HUES64 (cell line): ENCODE data around the gene NFIB.

ENCODE experiments used
- H3K27ac ChIP-seq: 2 replicates; pipeline ENCODE4 v1.7.0; 2013; ENCODE audit warnings: low read depth, low read length, inconsistent platforms
- H3K27me3 ChIP-seq: 2 replicates; pipeline ENCODE4 v1.6.1; 2013; ENCODE audit warnings: mild to moderate bottlenecking, low read length; ENCODE audit not compliant: insufficient read depth
- H3K36me3 ChIP-seq: 2 replicates; pipeline ENCODE4 v1.6.1; 2013; ENCODE audit warnings: mild to moderate bottlenecking, low read length; ENCODE audit not compliant: insufficient read depth
- H3K4me1 ChIP-seq: 2 replicates; pipeline ENCODE4 v1.6.1; 2013; ENCODE audit warnings: mild to moderate bottlenecking, low read length, moderate library complexity; ENCODE audit not compliant: insufficient read depth
- H3K4me3 ChIP-seq: 2 replicates; pipeline ENCODE4 v1.5.1; 2013; ENCODE audit warnings: mild to moderate bottlenecking, low read length, moderate library complexity
- H3K9ac ChIP-seq: 2 replicates; pipeline ENCODE4 v1.6.1; 2013; ENCODE audit warnings: mild to moderate bottlenecking, low read depth, low read length
- H3K9me3 ChIP-seq: 2 replicates; pipeline ENCODE4 v1.6.1; 2013; ENCODE audit warnings: low read depth, low read length; ENCODE audit not compliant: insufficient read depth
- WGBS: fragments of 150-250, 120-280 bp; methylation state at CpG from one replicate; pipeline ENCODE4 v1.1.7; 2013; ENCODE audit warnings: missing lambda C conversion rate; 5-methylcytosine and 5-hydroxymethylcytosine counted together

NFIB gene

GRCh38 chr9:14089051-14089803 lies 224.7 kb downstream of the NFIB start:
- H3K4me3 ChIP-seq, result no peak overlapping the region
- peaks cover 19% of the 10 kb centered on the region for H3K4me1 ChIP-seq
- H3K36me3 ChIP-seq, result no peaks in the 10 kb centered on the region
- no peak overlapping the region for H3K27ac ChIP-seq
- 92% methylated on average over 2 of the region's 4 CpGs for WGBS
- H3K27me3 ChIP-seq, result no peaks in the 10 kb centered on the region
- H3K9ac ChIP-seq, result no peak overlapping the region
- no peaks in the 10 kb centered on the region for H3K9me3 ChIP-seq

- Histone ChIP-seq H3K4me3 (no peak overlapping the region), H3K27me3 (no peaks in the 10 kb centered on the region), H3K9ac (no peak overlapping the region), H3K27ac (no peak overlapping the region), H3K36me3 (no peaks in the 10 kb centered on the region), H3K9me3 (no peaks in the 10 kb centered on the region), H3K4me1 (peaks cover 19% of the 10 kb centered on the region)
- 88% methylated on average over 6 of the region's 7 CpGs for WGBS
These were observed 226.4 kb downstream of the NFIB start for GRCh38 chr9:14087576-14087975.

GRCh38 chr9:14086495-14086894 lies 227.4 kb downstream of the NFIB start:
- Histone ChIP-seq H3K36me3 (no peaks in the 10 kb centered on the region), H3K27me3 (no peaks in the 10 kb centered on the region), H3K4me1 (peaks cover 19% of the 10 kb centered on the region), H3K9me3 (no peaks in the 10 kb centered on the region), H3K4me3 (no peak overlapping the region), H3K27ac (no peak overlapping the region), H3K9ac (no peak overlapping the region)
- WGBS, result 98% methylated on average over 5 of the region's 5 CpGs

GRCh38 chr9:14085810-14086209 lies 228.1 kb downstream of the NFIB start:
- Histone ChIP-seq H3K4me1 (peaks cover 24% of the 10 kb centered on the region), H3K9me3 (no peaks in the 10 kb centered on the region), H3K4me3 (no peak overlapping the region), H3K27me3 (no peaks in the 10 kb centered on the region), H3K9ac (no peak overlapping the region), H3K27ac (no peak overlapping the region), H3K36me3 (no peaks in the 10 kb centered on the region)
- WGBS, result no CpG with 5 or more reads among the region's 1 CpG

- no peak overlapping the region for H3K27ac ChIP-seq
- H3K4me1 ChIP-seq, result peaks cover 29% of the 10 kb centered on the region
- no peak overlapping the region for H3K4me3 ChIP-seq
- no peaks in the 10 kb centered on the region for H3K9me3 ChIP-seq
- H3K36me3 ChIP-seq, result no peaks in the 10 kb centered on the region
- H3K27me3 ChIP-seq, result no peaks in the 10 kb centered on the region
- H3K9ac ChIP-seq, result no peak overlapping the region
- 90% methylated on average over 3 of the region's 3 CpGs for WGBS
These were observed 229.1 kb downstream of the NFIB start for GRCh38 chr9:14084867-14085266.

- Histone ChIP-seq H3K4me1 (peaks cover 30% of the 10 kb centered on the region), H3K9me3 (no peaks in the 10 kb centered on the region), H3K27me3 (no peaks in the 10 kb centered on the region), H3K27ac (no peak overlapping the region), H3K9ac (no peak overlapping the region), H3K4me3 (no peak overlapping the region), H3K36me3 (no peaks in the 10 kb centered on the region)
- 95% methylated on average over 1 of the region's 1 CpG for WGBS
These were observed 230.6 kb downstream of the NFIB start for GRCh38 chr9:14083366-14083765.

GRCh38 chr9:14082732-14083131 lies 231.2 kb downstream of the NFIB start:
- 91% methylated on average over 3 of the region's 3 CpGs for WGBS
- Histone ChIP-seq H3K4me1 (peaks cover 28% of the 10 kb centered on the region), H3K27me3 (no peaks in the 10 kb centered on the region), H3K9ac (no peak overlapping the region), H3K9me3 (no peaks in the 10 kb centered on the region), H3K4me3 (no peak overlapping the region), H3K27ac (no peak overlapping the region), H3K36me3 (no peaks in the 10 kb centered on the region)

- WGBS, result 95% methylated on average over 4 of the region's 4 CpGs
- H3K4me1 ChIP-seq, result peaks cover 18% of the 10 kb centered on the region
- no peaks in the 10 kb centered on the region for H3K27me3 ChIP-seq
- H3K9me3 ChIP-seq, result no peaks in the 10 kb centered on the region
- H3K9ac ChIP-seq, result no peak overlapping the region
- H3K4me3 ChIP-seq, result no peak overlapping the region
- H3K36me3 ChIP-seq, result no peaks in the 10 kb centered on the region
- no peak overlapping the region for H3K27ac ChIP-seq
These were observed 232.2 kb downstream of the NFIB start for GRCh38 chr9:14081745-14082144.

- WGBS, result 88% methylated on average over 6 of the region's 6 CpGs
- no peak overlapping the region for H3K4me3 ChIP-seq
- H3K36me3 ChIP-seq, result no peaks in the 10 kb centered on the region
- H3K27me3 ChIP-seq, result no peaks in the 10 kb centered on the region
- no peak overlapping the region for H3K9ac ChIP-seq
- H3K4me1 ChIP-seq, result peaks cover 18% of the 10 kb centered on the region
- H3K9me3 ChIP-seq, result no peaks in the 10 kb centered on the region
- no peak overlapping the region for H3K27ac ChIP-seq
These were observed 232.9 kb downstream of the NFIB start for GRCh38 chr9:14080959-14081542.

GRCh38 chr9:14079440-14079839 lies 234.5 kb downstream of the NFIB start:
- Histone ChIP-seq H3K9me3 (no peaks in the 10 kb centered on the region), H3K4me3 (no peak overlapping the region), H3K4me1 (peaks cover 18% of the 10 kb centered on the region), H3K36me3 (no peaks in the 10 kb centered on the region), H3K9ac (no peak overlapping the region), H3K27me3 (no peaks in the 10 kb centered on the region), H3K27ac (no peak overlapping the region)
- 47% methylated on average over 3 of the region's 4 CpGs for WGBS

- Histone ChIP-seq H3K9me3 (no peaks in the 10 kb centered on the region), H3K27me3 (no peaks in the 10 kb centered on the region), H3K4me1 (peaks cover 18% of the 10 kb centered on the region), H3K9ac (no peak overlapping the region), H3K4me3 (no peak overlapping the region), H3K27ac (no peak overlapping the region), H3K36me3 (no peaks in the 10 kb centered on the region)
- WGBS, result 92% methylated on average over 2 of the region's 4 CpGs
These were observed 236.3 kb downstream of the NFIB start for GRCh38 chr9:14077672-14078071.
